Hematopoietic multipotent progenitor cell treated with erythropoietin and hydrocortisone succinate and interleukin-3 and kit ligand, for 6 days (in vitro differentiated cells): ENCODE data around the gene LFNG.
A peak's percentile ranks its signal among the peaks of the same experiment; 100 is the strongest.
"Not testable (repeated sequence)": the region's sequence is repeated elsewhere in the genome, so short reads cannot be mapped to it uniquely, and the experiment has no call there.

ENCODE experiments used
- DNase-seq: peaks from one replicate; pipeline ENCODE4 v3.0.0-alpha.2; 2015

LFNG gene

DNA sequence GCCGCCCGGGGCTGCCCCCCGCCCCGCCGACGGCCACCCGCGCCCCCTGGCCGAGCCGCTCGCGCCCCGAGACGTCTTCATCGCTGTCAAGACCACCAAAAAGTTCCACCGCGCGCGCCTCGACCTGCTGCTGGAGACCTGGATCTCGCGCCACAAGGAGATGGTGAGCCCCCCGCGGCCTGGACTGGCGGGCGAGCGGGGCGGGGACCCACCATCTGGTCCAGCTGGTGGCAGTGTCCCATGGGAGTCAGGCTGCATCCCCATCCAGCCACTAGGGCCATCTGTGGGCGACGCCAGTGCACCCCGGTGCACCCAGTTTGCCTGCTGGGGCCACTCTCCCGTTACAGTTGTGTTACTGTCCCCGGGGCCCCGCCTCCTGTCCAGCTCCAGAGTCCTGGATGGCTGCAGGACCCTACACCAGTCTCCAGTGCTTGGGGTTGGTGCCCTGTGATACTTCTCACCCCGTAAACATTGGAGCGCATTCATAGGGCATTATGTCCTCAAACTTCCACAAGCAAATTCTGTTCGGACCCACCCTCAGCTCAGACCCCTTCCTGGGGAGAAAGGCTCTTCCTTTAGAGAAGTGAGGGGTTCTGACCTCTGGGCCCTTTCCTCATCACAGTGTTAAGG, 672 bp downstream of the LFNG start:
- DNase-seq, result peak; percentile 47

DNA sequence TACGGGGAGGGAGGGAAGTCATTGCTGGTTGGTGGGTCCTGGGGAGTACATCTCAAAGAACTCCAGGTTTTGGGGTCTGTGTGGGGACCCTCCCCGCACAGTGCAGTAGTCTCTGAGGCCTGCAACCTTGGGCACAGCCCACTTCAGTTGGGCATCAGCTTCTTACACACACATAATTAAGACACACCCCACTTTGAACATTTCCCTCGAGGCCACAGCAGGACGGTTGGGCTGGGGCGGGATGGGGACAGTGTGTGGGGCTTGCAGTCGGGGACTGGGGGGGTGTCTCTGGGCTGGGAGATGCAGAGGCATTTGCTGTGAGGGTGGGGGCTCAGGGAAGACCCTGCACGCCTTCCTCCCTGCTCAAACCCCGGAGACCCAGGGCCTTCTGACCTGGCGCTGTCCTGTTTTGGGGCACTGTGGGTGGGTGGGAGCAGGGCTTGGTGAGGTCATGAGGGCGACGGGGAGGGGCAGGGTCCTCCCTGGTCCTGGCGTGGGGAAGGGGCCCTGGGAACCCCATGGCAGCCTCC, 1.3 kb downstream of the LFNG start:
- DNase-seq, result peak; percentile 61

DNA sequence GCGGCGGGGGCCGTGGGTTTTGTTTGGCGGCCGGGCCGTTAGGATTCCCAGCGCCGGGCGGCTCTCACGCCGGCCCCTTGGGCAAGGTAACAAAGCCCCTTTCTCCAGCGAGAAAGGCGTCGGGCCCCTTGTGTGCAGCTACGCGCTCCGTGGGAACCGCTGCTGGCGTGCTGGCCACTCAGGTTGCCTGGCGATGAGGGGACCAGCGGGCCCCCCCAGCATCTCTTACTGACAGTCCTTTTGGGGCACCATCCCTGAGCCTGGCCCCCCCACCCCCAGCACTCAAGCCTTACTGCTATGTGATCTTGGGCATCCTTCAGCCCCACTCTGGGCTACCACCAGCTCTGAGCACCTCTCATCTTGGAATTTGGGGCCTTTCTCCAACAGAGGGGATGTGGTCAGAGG, 1.8 kb downstream of the LFNG start:
- DNase-seq, result no peak

DNA sequence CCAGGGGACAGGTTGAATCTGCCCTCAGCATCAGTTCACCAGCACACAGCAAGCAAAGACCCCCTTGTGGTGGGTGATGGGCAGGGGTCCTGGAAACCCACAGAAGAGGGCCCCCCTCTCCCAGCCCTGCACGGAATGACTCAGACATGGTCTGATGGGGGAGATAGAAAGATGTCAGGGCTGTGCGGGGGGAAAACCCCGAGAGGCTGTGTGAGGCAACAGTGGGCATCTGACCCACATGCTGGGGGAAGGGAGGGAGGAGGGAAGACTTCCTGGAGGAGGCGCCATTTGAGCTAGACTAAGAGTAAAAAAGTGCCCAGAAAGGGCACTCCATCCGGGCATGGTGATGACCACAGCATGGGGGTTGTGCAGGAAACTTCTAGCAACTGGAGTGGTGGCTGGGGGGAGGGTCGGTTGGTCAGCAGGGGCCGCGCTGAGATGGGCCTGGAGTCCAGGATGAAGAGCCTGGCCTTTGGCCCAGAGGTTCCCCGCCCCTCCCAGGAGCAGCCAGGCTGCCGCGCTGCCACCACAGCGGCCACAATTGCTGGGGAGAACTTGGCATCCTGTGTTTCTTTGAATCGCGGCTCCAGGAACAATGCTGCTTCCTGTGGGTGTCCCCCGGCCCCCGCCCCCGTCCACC, 2.5 kb downstream of the LFNG start:
- DNase-seq, result peak; percentile 70

DNA sequence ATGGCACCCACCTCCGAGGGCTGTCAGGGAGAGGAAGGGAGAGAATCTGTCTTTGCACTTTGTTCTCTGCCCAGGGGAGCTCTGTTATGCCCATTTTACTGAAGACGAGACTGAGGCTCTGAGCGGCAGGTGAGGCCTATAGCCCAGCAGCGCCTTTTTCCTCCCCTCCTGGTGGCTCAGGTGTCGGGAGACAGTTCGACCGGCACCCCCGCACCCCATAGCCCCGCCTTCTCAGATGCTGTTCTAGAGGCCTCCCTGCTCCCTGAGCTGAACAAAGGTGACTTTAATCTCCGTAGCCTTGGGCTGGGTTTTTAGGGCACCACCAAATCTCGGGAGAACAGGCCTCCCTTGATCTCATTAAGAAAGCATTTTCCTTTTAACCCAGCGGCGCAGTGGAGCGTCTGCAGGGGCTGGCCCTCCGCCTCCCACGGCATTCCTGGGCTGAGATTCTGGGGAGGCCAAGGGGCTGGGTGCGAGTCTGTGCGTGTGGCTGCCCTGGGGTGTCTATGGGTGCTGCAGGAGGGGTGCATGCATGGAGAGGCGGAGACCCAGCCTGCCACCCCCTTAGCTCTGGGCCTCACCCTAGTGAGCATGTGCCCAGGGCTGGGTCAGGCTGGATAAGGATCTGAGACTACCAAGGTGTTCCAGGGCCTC, 3.3 kb downstream of the LFNG start:
- no peak for DNase-seq

DNA sequence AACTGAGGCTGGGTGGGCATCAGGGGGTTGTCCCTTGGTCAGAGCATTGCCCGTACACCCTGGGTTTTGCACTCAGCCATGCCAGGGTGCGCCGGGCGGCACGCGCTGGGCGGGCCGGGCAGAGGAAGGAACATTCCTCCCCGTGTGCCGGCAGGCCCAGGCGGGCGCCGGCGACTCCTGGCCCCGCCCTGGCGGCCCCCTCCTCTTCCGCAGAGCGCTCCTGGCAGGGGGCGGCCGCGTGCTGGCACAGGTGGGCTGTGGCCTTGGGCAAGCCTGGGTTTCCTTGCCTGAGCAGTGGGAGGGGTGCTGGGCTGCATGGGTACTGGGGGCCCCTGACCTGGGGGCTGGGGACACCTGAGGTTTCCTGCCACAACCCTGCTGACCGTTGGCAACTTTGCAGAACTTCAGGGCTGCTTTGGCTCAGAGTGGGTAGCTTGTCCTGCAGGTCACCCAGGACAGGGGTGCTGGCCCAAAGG, 3.9 kb downstream of the LFNG start:
- no peak for DNase-seq

DNA sequence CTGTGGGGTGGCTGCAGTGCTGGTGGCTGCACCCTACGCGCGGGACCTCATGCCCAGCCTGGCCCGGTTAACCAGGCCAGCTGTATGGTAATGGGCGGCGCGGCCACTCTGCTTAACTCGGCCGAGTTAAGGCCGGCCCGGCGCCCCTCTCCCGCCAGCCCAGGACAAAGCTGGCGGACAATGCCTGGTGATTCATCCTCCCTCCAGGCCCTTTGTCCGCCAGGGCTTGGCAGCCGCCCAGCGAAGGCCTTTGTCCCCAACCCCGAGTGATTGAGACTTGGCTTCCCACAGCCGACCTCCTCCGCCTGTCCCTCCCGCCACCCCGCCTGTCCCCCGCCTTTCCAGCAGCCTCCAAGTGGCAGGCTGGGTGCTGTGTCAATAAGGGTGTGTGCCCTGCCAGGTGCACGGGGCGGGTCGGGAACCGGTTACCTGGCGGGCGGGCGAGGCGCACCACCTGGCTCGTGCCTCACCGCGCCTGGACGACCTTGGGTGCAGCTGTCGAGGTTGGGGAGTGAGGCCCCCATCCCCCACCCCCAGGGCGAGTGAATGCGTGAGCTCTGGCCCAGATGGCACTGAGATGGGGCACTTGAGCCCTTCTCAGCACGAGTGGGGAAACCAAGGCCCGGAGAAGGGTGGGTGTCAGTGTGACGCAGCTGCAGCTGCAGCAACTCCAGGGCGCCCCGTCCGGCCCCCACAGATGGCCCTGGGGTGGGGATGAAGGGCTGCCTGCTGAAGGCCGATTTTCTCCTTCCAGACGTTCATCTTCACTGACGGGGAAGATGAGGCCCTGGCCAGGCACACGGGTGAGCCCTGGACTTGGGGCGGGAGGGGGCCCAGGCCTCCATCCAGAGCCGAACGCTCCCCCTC, 4.6 kb downstream of the LFNG start:
- DNase-seq, result no peak

DNA sequence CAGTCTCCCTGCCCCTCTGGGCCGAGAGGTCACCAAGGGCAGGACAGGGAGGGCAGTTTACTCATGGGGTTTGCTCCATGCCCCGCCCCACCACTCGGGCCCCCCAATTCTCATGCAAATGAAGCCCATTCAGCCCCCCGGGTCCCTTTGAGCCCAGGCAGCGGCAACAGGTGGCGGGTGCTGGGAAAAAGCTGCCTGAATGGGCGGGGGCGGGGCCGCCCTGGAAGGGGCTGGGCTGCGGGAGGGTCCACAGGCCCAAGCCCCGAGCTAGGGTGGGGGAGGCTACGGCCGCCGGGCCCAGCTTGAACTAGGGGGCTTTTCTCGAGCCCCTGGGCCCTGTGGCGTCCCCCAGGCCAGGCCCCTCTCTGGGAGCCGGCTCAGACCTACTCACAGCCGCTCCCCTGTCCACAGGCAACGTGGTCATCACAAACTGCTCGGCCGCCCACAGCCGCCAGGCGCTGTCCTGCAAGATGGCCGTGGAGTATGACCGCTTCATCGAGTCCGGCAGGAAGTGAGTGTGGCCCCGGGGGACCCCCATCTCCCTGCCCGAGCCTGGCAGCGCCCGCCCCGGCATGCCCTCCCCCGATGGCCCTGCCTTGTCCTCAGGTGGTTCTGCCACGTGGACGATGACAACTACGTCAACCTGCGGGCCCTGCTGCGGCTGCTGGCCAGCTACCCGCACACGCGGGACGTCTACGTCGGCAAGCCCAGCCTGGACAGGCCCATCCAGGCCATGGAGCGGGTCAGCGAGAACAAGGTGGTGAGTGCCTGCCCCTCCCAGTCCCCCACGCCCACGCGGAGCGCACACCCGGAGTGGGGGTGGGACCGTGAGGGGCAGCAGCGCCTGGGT, 5.5 kb downstream of the LFNG start:
- DNase-seq, result no peak

DNA sequence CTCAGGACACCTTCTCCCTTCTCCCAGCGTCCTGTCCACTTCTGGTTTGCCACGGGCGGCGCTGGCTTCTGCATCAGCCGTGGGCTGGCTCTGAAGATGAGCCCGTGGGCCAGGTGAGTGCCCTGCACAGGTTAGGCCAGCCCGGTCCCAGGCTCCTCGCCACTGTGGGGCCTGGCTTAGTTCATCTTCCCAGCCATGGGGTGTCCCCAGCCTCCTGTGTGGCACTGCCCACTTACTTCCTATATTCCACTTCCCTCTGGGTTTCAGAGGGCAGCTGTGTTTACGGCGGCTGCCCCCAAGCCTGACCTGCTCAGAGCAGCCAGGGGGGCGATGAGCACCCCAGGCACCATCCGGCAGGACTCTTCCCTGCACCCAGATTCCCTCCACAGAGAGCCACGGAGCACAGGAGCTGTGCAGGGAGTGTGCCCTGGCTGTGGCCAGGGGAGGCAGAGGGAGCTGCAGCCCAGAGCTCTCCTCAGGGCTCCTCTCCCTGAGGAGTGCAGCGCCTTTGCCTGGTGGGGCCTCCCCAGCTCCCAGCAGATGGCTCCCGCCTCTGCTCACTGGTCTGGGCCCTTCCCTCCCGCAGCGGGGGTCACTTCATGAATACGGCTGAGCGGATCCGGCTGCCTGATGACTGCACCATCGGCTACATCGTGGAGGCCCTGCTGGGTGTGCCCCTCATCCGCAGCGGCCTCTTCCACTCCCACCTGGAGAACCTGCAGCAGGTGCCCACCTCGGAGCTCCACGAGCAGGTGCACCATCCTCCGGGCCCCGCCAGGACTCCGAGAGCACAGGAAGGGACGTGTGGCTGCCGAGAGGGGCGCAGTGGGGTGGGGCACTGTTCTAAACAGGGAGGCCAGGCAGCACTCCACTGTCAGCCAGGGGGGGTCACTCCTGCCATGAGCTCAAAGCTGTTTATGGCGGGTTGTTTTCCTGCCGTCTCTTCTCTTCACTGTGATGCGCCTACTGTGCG, 6.4 kb downstream of the LFNG start:
- no peak for DNase-seq

DNA sequence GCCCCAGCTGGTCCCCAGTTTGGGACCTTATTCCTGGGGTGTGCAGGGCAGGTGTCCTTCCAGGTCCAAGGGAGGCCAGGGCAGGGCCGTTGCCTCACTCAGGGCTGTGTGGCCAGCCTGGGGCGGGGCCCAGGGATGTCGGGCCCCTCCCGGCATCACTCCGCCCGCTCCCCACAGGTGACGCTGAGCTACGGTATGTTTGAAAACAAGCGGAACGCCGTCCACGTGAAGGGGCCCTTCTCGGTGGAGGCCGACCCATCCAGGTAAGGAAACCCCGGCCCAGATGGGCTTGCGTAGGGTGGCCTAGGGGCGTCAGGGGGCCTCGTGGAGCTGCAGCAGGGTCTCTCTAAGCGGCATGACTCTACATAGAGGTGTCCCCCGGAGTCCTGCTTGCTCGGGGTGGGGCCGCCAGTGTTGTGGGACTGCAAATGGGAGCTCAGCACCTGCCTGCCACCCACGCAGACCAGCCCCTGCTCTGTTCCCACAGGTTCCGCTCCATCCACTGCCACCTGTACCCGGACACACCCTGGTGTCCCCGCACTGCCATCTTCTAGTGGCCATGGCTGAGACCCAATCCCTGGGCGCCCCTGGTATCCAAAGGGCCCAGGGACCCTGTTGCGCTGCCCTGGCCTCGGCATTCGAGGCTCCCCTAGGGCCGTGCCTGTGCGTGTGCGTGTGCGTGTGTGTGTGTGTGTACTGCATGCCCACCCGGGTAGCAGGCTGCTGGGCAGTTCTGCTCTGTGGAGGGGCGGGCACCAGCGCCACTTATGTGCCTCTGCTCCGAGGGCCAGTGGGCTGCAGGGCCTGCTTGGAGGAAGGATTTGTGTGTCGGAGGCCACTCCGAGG, 7.3 kb downstream of the LFNG start:
- DNase-seq, result no peak

DNA sequence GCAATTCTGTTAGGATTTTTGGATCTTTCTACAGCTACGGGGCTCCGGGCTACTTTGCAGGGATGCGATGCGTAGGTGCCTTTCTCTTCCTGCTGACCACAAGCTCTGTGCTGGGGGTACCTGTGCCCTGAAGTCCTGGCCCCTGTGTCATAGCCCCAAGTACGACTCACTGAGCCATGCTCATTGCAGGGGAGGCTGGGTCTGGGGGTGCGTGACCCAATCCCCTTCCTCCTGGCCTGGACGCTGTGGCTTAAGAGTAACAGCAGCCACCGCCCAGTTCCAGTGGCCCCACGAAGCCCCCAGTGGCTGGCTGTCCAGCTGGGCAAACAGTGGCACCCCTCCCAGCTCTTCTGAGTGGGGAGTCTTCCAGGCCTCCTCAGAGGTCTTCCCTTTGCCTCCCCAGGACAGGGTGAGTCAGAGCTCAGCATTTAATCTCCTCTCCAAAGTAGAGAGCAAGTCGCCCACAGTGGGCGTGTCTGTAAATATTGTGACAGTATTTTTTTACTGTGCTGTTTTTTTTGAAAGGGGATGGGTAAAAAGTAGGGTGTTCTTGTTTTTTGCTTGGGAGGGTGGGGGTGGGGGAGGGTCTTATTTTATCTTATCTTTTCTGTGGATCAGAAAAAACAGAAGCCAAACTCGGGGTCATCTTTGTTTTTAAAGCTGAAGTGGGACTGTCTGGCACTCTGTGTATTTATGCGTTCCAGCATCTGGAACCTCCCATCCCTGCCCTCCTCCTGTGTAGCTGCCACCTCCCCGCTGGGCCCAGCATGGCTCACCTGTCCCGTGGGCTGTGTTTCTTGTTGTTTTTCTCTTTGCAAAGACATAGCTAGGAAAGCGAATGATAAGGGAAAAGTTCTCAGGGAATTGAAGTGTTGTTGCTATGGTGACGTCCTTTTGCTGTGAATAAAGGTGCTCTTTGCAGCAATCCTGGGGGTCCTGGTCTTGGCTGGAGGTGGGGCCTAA, 8.2 kb downstream of the LFNG start:
- peak; percentile 79 for DNase-seq

DNA sequence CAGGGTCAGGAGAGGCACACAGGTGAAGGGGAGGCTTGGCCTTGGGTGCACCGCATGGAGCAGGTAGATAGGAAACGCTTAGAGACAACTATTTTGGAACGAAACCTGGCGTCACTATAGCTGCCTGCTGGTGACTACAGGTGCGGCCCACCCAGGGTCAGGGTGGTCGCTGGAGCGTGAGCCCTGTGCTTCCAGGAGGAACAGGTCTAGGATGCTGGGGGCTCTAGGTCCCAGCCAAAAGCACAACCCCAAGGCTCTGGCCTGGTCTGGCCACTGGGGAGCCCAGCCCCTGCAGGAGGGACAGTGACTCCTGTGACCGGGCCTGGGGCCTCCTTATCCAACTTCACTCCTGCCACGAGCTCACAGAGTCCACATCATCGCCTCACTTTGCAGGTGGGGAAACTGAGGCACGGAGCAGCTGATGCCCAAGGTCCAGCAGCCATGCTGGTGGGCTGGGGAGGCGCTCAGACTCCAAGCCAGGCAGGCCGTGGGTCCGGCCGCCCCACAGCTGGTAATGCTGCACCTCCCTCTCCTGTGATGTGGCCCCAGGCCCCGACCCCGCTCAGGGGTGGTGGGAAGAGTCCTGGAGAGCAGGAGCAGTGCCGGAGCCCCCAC, 9.0 kb downstream of the LFNG start:
- DNase-seq, result no peak

DNA sequence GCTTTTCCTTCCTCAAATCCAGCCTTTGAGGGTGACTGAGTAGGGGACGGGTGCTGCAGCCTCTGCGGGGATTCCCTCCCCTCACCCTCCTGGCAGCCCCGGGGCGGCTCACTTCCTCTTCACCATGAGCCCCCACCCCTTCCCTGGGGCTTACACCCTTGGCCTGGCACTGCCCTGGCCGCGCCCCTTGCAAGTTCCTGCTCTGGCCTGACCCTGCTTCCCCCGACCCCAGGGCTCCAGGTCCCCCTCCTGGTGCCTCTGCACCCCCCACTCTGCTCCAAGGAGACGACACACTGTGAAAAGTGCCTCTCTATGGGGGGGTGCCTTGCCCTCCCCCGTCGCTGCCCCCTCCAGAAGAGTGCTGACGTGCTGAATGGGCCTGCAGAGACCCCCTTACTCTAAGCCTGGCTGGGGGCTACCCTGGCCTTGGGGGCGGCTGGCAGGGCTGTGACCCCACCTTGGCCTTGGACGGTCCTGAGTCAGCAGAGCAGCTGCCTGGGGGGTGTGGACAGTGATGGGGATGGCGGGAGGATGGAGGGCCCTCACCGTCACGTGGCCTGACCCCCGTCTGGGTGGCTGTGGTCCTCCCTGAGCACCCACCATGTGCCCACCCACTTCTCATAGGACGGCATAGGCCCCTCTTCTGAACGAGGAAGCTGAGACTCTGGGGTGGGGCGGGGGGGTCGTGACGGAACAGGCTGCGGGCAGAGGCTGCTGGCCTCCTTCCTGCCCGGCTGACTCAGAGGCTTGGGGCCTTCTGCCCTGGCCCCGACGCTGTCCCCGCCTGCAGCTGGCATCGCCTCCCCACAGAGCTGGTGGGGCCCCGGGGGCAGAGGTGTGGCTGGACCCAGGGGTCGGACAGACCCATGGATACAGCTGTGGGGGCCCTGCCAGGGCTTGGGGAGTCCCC, 9.8 kb downstream of the LFNG start:
- peak; percentile 67 for DNase-seq

DNA sequence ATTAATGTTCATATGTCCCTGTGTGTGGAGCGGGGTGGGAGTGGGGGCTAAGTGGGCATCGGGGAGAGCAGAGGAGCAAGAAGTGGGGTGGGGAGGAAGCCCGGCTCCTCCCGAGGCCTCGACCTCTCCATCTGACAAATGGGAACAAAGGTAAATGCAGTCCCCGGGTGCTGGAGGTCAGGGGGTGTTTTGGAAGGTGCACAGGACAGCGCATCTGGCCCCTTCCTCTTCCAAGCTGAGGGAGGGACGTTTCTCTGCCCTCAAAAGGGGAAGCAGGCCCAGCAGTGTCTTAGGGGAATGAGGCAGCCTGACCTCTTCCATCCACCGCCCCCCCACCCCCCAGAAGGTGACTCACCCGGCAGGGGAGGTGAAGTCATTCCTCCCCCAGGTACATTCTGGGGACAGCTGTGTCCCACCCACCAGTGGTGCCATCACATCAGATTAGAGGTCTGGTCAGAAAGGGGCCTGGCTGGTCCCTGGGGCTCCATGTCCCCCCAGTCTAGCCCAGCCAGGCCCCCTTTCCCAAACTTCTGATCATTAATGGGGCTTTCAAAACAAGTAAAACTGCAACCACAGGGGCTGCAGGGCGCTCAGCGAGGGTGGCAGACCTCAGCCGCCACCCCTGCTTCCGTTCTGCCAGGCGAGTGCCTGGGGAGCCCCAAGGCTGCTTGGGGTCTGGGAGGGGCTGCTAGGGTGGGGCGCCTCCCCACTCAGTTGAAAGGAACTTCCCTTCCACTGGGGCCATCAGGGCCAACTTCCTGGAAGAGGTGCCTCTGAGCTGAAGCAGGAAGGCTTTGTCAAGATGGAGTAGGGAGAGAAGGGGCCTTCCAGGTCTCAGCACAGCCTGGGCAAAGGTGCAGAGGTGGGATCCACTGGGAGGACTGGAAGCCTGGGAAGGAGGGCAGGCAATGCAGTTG, 10.8 kb downstream of the LFNG start:
- peak; percentile 72 for DNase-seq

DNA sequence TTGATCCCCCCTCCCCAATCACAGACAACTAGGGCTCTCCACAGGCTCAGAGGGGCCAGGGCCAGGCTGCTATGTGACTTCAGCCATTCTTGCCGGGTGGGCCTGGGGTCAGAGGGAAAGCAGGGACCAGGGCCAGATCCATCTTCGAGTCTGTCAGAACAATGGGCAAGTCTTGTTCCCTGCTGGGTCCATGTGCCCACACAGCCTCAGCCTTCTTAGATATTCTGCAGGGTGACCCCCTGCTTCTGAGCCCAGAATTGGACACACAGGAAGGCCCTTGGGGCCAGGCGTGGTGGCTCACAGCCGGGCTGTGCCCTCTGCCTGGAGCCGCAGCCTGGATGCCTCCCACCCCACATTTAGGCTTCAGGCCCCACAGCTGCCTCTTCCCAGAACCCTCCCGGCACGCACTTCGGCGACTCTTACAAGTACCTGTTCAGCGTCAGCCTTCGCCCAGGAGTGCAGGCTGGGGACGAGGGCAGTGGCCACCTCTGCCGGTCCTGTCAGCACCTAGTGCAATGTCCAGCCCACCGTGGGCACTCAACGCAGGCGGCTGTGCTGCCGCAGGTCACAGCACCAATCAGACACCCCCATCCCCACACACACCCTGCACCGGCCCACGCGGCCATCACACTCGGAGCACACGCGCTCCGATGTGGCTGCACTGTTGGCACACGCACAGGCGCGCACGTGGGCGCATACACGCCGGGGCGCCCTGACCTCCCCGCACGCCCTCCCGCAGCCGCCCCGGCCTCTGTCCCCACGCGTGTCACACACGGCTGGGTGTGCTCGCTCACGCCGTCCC, 11.6 kb downstream of the LFNG start:
- not testable (repeated sequence) for DNase-seq
